GM19463 (cell line): ENCODE data around the gene SFRP4.

Experiments
- ATAC-seq: cut with Tn5 transposase; IDR thresholded peaks from one replicate; pipeline ENCODE4 v1.9.1; 2021; ENCODE audit warnings: mild to moderate bottlenecking, moderate library complexity; ENCODE audit not compliant: unreplicated experiment

SFRP4 gene

GRCh38 chr7:37927773-37928444, 11.3 kb upstream of the SFRP4 start:
- ATAC-seq, result no peak

- no peak for ATAC-seq
These were observed 9.0 kb upstream of the SFRP4 start for GRCh38 chr7:37925620-37926019.

- ATAC-seq, result no peak
These were observed 7.9 kb upstream of the SFRP4 start for GRCh38 chr7:37924491-37925041.

GRCh38 chr7:37923996-37924395, 7.4 kb upstream of the SFRP4 start:
- no peak for ATAC-seq

GRCh38 chr7:37921876-37922275, 5.3 kb upstream of the SFRP4 start:
- ATAC-seq, result no peak

- ATAC-seq, result peak; percentile 59
These were observed 4.5 kb upstream of the SFRP4 start for GRCh38 chr7:37920849-37921805.

GRCh38 chr7:37920305-37920848, 3.8 kb upstream of the SFRP4 start, which contains the start of gene EPDR1:
EPDR1 (plus strand) TSS chr7:37920640; CDS start chr7:37920940, 300 bp downstream.
- ATAC-seq, result peak; percentile 46

- no peak for ATAC-seq
These were observed 1.9 kb upstream of the SFRP4 start for GRCh38 chr7:37918526-37918925.

- ATAC-seq, result no peak
These were observed 472 bp downstream of the SFRP4 start for GRCh38 chr7:37916017-37916672.

- no peak for ATAC-seq
These were observed 1.2 kb downstream of the SFRP4 start for GRCh38 chr7:37915438-37915837.

GRCh38 chr7:37912756-37913155, 3.9 kb downstream of the SFRP4 start:
- ATAC-seq, result no peak

GRCh38 chr7:37908221-37908788, 8.3 kb downstream of the SFRP4 start:
- ATAC-seq, result no peak

- no peak for ATAC-seq
These were observed 14.6 kb downstream of the SFRP4 start for GRCh38 chr7:37901890-37902524.

- no peak for ATAC-seq
These were observed 15.3 kb downstream of the SFRP4 start for GRCh38 chr7:37901236-37901827.

- ATAC-seq, result no peak
These were observed 16.8 kb downstream of the SFRP4 start for GRCh38 chr7:37899712-37900247.

GRCh38 chr7:37894671-37895070, 21.9 kb downstream of the SFRP4 start:
- ATAC-seq, result no peak

- ATAC-seq, result no peak
These were observed 23.3 kb downstream of the SFRP4 start for GRCh38 chr7:37893359-37893758.

GRCh38 chr7:37882086-37882485, 34.5 kb downstream of the SFRP4 start:
- no peak for ATAC-seq
